ENCODE measurements around the gene KCNJ15. TPM values are rescaled to one million over a fixed set of nuclear protein-coding genes. Genes with fewer than 3 reads are reported as not detected.
A peak's percentile ranks its signal among the peaks of the same experiment; 100 is the strongest.

Gene KCNJ15
- total RNA-seq, 1 donor from 2014 or later, result 0.51 TPM

DNA sequence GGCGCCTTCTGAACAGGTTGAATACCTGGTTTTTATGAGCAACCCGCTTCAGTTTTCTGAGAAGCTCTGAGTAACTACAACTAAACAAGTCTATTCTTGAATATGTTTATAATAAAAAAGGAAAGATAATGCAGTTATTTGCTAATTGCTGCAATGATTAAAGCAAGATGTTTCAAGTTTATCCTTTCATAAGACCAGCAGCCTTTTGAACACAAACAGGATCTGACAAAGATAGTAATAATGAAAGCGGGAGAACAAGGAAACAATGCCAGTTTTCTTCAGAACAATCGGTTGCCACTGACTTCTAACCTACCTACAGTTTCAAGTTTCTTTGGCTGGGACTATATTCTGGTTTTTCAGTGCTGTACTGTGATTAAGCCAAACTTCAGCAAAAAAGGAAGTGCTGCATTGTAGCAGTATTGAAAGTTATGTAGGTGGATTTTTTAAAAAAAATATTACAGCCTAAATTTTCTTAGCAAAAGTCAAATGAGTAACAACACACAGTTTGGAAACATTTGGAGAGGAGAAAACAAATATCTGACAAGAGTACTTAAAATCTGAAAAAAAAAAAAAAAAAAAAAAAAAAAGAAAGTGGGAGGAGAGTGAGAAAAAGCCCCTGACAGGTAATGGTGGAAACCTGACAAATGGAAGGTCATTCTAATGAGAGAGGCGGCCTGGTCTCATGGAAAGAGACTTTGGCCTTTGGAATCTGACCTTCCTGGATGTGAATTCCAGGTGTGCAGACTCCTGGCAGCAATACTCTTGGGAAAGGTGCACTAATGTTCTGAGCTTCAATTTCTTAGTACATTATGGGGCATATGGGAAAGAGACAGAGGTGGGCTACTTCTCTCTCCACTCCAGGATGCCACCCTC, 11.4 kb downstream of the KCNJ15 start:
- DNase-seq (ENCODE audit: low read depth in 2 of 2), result peak in 1 of 2 donors; percentile 15

DNA sequence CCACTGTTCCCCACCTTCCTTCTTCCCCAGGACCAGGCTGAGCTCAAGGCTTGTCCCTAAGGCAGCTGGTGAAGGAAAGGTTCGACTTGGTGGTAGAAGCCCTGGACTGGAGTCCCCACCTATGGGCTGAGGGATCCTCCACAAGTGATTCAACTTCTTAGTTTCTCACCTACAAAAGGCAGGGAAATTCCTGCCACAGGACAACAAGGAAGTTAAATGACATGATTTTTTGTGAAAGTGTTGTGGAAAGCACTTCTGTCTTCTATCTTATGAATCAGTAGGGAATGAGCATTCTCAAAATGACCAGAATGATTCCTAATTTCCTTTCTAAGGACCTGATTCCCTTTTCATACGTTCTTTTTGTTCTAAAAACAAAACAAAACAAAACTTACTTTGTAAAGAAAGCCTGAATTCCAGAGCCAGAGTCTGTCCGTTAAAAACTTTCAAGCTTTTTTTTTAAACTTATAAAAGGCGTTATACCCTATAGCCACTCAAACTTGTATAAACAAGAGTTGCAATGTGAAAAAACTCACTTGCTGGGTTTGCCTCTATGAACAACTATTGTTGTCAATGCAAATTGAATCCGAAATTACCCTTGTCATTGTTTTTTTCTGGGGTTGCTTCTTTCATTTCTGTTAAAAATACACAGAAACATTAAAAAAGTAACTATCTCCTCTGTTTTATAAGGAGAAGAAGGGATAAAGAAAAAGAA, 12.2 kb downstream of the KCNJ15 start:
- no peak for DNase-seq (ENCODE audit: low read depth in 2 of 2)

GRCh38 chr21:38269576-38269936, 12.8 kb downstream of the KCNJ15 start:
- DNase-seq (ENCODE audit: low read depth in 2 of 2), result no peak

GRCh38 chr21:38272215-38272614, 15.4 kb downstream of the KCNJ15 start:
- no peak for DNase-seq (ENCODE audit: low read depth in 2 of 2)

DNA sequence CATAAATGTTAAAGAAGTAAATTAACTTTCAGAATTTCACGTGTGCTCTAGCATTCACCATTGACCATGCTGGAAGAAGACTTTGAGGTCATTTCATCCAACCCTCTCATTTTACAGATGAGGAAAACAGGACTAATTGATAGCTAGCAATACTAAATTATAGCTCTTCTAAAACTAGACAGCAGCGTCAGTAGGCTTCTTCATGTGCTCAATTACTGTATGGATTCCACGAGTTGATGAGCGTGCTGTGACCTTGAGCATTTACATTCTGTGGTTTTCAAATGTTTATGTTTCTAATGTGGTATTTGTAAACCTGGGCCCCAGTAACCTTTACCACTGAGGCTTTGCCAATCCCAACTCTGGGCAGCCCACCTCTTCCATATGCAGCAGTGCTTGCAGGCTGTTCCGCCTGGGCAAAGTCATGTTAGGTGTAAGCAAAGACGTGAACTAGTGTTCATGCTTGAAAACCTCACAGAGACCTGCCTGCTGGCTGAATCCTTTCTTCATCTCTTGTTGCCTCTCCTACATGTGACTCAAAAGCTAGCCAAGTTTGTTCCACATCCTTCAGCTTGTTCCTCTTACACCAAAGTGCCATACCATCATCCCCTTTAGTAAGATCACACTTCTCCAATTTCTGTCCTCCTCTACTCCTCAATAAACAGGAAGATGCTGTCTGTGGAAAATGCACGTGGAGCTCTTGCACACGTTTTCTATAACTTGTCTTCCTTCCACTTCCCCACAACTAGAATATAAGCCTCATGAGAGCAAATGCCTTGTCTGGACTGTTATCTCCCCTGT, 17.2 kb downstream of the KCNJ15 start:
- DNase-seq (ENCODE audit: low read depth in 2 of 2), result no peak

- DNase-seq (ENCODE audit: low read depth in 2 of 2), result peak in 1 of 2 donors; percentile 66
Observed at GRCh38 chr21:38277501-38278131, 20.8 kb downstream of the KCNJ15 start.

DNA sequence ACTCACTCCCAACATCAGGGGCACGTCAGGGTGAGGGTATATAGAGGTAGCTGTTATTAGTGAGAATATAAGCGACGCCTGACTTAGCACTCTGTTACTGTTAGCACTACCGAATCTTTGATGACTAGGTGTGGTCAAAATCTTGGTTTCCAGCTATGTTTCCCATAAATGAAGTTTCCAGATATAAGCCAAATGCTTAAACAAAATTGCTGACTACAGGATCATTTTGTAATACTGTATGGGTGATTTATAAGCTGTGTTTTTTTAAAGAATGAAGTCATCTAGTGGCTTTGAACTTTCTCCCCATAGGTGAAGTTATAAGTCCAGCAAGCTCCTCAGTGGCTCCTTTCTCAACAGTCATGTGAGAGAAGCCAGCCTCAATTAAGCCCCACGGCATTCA, 23.7 kb downstream of the KCNJ15 start:
- DNase-seq (ENCODE audit: low read depth in 2 of 2), result no peak

DNA sequence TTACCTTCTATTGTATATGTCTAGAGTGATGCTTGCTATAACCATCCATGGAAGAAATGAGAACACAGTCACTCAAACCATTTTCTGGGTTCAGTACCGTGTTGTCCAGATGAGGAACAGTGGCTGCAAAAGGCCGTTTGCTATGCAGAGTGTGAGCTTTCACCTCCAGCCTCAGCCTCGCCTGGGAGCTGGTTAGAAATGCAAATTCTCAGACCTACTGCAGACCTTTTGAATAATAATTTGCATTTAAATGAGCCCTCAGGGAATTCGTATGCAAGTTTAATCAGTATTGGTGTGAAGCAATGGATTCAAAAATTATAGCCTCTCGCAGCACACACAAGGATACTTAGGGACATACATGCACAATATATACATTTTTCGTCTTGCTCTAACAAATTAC, 24.1 kb downstream of the KCNJ15 start:
- no peak for DNase-seq (ENCODE audit: low read depth in 2 of 2)

DNA sequence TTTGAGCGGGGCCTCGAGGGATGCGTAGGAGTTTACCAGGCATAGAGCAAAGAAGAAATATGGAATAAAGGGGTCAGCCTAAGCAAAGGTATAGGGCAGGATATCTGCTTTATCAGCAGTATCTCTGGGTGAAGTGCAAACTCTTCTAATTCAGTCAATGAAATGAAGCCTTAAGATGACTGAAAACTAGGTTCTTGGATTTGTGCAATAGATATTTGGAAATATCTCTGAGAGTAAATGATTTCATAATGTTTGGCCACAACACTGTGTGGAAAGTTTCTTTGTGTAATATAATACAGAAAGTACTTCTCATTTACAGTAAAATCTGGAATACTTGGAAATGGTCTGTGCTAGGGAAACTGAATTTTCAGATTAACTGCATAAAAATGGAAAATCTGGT, 26.1 kb downstream of the KCNJ15 start:
- no peak for DNase-seq (ENCODE audit: low read depth in 2 of 2)

GRCh38 chr21:38284216-38284615, 27.4 kb downstream of the KCNJ15 start:
- DNase-seq (ENCODE audit: low read depth in 2 of 2), result no peak

DNA sequence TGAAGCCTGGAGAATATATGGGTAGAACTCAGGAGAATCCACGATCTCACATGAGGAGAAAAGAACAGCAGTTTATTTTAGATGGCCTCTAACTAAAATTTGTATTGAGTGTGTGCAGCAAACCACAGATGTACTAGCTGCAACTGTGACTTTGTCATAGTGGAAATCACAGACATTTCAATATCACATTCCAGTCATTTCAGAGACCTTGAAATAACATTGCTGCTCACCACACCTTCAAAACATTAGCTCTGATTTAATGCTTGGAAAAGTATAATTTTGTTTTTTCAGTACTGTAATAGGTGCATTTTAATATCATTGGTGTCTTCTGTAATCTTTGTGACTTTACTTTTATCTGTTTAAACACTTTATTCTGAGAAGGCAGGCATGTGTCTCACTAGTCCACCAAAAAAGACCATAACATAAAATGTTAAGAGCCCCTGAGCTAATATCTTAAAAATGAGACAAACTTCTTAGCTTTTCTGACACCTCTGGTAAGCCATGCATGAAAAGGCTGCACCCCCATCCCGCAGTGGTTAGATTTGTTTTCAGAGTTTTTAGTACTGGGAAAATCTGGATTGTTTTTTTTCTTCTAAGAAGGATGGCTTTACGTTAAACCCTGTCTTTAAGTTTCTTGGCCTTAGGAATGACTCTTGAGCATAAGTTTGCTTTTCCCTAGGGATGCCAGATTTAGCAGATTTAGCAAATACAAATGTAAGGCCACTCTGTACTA, 30.1 kb downstream of the KCNJ15 start:
- no peak for DNase-seq (ENCODE audit: low read depth in 2 of 2)

DNA sequence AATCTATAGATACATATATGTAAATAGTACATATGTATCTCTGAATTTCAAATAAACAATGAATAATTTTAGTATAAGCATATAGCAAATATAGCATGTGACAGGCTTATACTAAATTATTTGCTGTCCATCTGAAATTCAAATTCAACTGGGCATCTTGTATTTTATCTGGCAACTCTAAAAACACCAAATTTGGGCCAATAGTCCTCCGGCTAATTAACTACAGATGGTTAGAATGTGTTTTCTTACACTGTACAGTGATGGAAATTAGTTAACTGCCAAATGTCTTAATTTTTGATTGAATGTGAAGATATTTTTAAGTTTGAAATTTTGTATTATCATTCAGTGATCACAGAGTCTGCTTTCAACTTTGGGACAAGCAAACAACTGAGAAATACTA, 30.7 kb downstream of the KCNJ15 start:
- no peak for DNase-seq (ENCODE audit: low read depth in 2 of 2)

GRCh38 chr21:38289705-38290485, 33.1 kb downstream of the KCNJ15 start:
- peak in 1 of 2 donors; percentile 62 for DNase-seq (ENCODE audit: low read depth in 2 of 2)

DNA sequence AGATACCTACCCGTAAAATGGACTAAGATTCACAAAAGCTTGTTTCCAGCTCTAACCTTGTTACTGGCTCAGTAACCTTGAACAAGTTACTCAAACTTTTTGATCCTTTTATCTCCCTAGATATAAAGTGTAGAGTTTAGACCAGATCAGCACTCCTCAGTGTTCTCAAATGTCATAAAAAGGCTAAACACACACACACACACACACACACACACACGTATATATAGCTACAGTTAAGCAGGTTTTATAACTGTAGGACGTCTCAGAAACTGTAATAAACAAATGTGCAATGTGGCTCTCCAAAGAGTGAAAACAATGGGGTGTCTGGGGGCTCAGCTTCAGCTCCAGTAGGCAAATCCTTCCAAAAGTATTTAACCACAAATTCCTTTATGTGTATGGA, 34.0 kb downstream of the KCNJ15 start:
- DNase-seq (ENCODE audit: low read depth in 2 of 2), result no peak

- DNase-seq (ENCODE audit: low read depth in 2 of 2), result no peak
Observed at GRCh38 chr21:38291874-38292273, 35.1 kb downstream of the KCNJ15 start.

DNA sequence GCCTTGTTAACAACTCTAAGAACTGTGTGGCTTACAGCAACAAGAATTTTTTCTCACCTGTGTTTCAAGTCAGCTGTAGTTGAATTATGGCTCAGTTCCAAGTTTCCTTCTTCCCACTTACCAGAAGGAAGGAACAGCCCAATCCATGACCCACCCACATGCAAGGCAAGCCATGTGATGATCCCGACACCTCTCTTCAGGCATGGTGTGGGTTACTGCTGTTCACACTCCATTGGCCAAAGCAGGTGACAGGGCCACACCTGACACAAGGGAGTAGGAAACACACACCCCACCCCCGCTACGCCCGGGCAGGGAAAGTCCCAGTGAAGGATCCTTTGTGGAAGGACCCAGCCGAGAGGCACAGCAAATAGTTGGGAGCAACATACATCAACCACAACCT, 36.3 kb downstream of the KCNJ15 start:
- no peak for DNase-seq (ENCODE audit: low read depth in 2 of 2)

DNA sequence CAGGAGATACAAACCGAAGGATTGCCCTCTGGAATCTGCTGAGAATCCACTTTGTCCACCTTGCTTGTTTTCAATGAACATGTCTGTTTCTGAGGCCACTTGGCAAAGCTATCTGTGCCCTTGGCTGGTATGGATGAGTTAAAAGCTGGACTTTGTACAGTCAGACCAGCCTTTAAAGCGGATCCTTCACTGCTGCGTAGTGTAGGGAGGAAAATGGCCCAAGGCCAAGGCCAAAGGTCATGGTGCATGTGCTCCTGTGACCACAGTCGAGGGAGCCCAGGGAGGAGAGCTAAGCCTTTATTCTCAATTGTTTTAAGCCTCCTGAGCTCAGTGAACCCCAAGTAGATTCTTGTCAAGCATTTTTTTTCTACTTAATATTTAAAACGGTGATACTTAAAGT, 37.0 kb downstream of the KCNJ15 start:
- DNase-seq (ENCODE audit: low read depth in 2 of 2), result peak in 1 of 2 donors; percentile 56

DNA sequence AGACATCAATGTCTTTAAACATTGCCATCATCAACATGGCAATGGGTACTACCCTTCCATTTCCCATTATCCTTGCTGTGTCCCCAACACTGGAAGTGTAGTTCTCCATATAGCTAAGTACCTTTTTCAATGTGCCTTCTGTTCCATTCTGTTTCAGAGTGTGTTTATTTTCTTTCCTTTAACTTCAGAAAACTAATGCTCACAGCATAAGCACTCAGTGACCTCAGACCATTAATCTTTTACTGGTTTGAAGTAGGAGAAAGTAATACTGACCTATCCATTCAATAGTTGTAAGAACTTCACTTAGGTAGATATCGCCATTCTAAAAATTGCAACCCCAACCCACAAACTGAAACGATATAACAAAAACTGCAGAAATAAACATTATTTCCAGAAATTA, 37.8 kb downstream of the KCNJ15 start:
- DNase-seq (ENCODE audit: low read depth in 2 of 2), result no peak

- peak; percentile 67 to 72 for DNase-seq (ENCODE audit: low read depth in 2 of 2)
Observed at GRCh38 chr21:38295997-38296764, 39.4 kb downstream of the KCNJ15 start.
